ENCODE measurements around the gene TSPAN9.

DNA sequence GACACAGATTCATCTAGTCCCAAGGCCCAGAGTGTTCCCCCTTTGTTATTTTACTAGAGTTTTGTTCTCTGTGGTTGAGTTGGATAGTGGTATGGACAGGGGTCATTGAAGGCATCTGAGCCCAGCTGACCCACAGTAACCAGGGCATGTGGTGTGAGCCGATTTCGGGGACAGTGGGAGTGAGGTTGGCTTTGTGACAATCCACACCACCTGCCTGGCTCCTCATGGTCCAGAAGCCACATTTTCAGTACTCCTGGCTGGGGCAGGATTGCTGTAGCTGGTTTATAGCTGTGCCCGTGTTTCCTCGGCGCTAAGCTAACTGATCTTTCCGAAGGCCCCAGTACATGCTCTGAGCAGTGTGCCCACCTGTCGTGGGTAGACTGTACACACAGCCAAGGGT lies 116.0 kb downstream of the TSPAN9 start:
- TF ChIP-seq CTCF (IDR thresholded peaks at IDR 0.05; ENCODE audit: low read depth, low read length, poor library complexity, severe bottlenecking) (no peak), EZH2phosphoT487 (IDR thresholded peaks at IDR 0.05; ENCODE audit: borderline replicate concordance, low read length) (no peak)

All from DOHH2 (cell line).